ENCODE measurements around the gene L3MBTL4. TPM values are rescaled to one million over a fixed set of nuclear protein-coding genes. Genes with fewer than 3 reads are reported as not detected.
"Not testable (repeated sequence)": the region's sequence is repeated elsewhere in the genome, so short reads cannot be mapped to it uniquely, and the experiment has no call there.

L3MBTL4 gene
- total RNA-seq, 1 donor from 2014 or later, result under 0.01 TPM

- DNase-seq (ENCODE audit: low read depth), result no peak
- H3K27me3 ChIP-seq (ENCODE audit: control insufficient read depth, insufficient read depth, low read length), result no peaks in the 10 kb centered on the region
- no peak for FAIRE-seq
- no peak overlapping the region for H3K4me3 ChIP-seq (ENCODE audit: low read depth, low read length)
- no peak for TF ChIP-seq CTCF (IDR thresholded peaks at IDR 0.05; ENCODE audit: insufficient read depth, low read length, severe bottlenecking)
- H3K36me3 ChIP-seq (ENCODE audit: control insufficient read depth, insufficient read depth, low read length), result no peaks in the 10 kb centered on the region
Observed at GRCh38 chr18:6200204-6200774, 214.4 kb downstream of the L3MBTL4 start.

- no peak for TF ChIP-seq CTCF (IDR thresholded peaks at IDR 0.05; ENCODE audit: insufficient read depth, low read length, severe bottlenecking)
- FAIRE-seq (no peak), DNase-seq (ENCODE audit: low read depth) (no peak)
- no peaks in the 10 kb centered on the region for H3K27me3 ChIP-seq (ENCODE audit: control insufficient read depth, insufficient read depth, low read length)
- H3K36me3 ChIP-seq (ENCODE audit: control insufficient read depth, insufficient read depth, low read length), result no peaks in the 10 kb centered on the region
- H3K4me3 ChIP-seq (ENCODE audit: low read depth, low read length), result no peak overlapping the region
Observed at GRCh38 chr18:6199777-6200176, 214.9 kb downstream of the L3MBTL4 start.

- no peak for TF ChIP-seq CTCF (IDR thresholded peaks at IDR 0.05; ENCODE audit: insufficient read depth, low read length, severe bottlenecking)
- DNase-seq (ENCODE audit: low read depth) (no peak), FAIRE-seq (no peak)
- no peak overlapping the region for H3K4me3 ChIP-seq (ENCODE audit: low read depth, low read length)
- H3K27me3 ChIP-seq (ENCODE audit: control insufficient read depth, insufficient read depth, low read length), result no peaks in the 10 kb centered on the region
- H3K36me3 ChIP-seq (ENCODE audit: control insufficient read depth, insufficient read depth, low read length), result no peaks in the 10 kb centered on the region
Observed at GRCh38 chr18:6198585-6198984, 216.1 kb downstream of the L3MBTL4 start.

DNA sequence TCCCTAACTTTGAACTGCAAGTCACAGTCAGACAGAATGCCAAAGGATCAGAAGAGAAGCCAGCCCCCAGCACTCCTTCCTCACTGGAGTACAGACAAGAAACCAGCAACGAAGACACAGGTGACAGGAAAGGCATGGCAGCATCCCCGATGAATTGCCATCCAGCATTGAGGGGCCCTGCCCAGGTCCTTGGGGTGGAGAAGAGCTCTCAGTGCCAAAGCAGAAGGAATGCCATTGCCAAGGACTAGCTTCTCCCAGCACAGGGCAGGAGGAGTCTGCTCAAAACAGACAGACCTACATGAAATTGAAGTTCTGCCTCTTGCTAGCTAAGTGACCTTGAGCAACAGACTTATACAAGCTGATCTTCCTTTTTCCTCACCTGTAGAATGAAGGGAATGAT lies 220.1 kb downstream of the L3MBTL4 start:
- no peak for FAIRE-seq
- H3K27me3 ChIP-seq (ENCODE audit: control insufficient read depth, insufficient read depth, low read length), result no peaks in the 10 kb centered on the region
- DNase-seq (ENCODE audit: low read depth), result no peak
- no peaks in the 10 kb centered on the region for H3K36me3 ChIP-seq (ENCODE audit: control insufficient read depth, insufficient read depth, low read length)
- TF ChIP-seq CTCF (IDR thresholded peaks at IDR 0.05; ENCODE audit: insufficient read depth, low read length, severe bottlenecking), result no peak
- H3K4me3 ChIP-seq (ENCODE audit: low read depth, low read length), result no peak overlapping the region

- not testable (repeated sequence) for FAIRE-seq; H3K36me3 ChIP-seq (ENCODE audit: control insufficient read depth, insufficient read depth, low read length); H3K4me3 ChIP-seq (ENCODE audit: low read depth, low read length); DNase-seq (ENCODE audit: low read depth); H3K27me3 ChIP-seq (ENCODE audit: control insufficient read depth, insufficient read depth, low read length)
Observed at GRCh38 chr18:6185782-6186181, 228.9 kb downstream of the L3MBTL4 start.

DNA sequence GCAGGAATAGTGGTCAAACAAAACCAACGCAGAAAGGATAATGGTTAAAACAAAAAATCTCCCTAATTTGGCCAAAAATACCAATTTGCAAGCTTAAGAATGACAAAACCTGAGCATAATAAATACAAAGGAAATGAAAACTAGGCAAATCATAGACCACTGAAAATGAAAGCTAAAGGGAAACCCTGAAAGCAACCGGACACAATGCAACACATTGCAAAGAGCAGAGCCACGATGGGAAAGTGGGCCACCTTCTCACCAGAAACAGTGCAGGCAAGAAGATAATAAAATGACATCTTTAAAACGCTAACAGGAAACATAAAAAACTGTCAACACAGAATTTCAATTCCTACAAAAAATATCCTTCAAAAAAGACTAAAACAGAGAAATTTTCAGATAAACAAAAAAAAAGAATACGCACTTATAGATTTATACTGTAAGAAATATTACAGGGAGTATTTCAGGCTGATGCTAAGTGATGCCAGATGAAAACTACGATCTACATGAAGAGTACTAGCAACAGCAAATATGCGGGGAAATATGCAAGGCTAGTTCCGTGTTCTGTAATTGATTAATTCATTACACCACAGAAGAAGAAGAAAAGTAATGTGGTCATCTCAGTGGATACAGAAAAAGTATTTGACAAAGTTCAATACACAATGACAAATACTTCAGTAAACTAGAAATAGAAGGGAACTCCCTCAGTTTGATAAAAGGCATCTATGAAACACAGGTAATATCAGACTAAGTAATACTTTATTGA lies 239.5 kb downstream of the L3MBTL4 start:
- H3K27me3 ChIP-seq (ENCODE audit: control insufficient read depth, insufficient read depth, low read length), result no peaks in the 10 kb centered on the region
- no peak for FAIRE-seq
- H3K4me3 ChIP-seq (ENCODE audit: low read depth, low read length), result no peak overlapping the region
- no peak for TF ChIP-seq CTCF (IDR thresholded peaks at IDR 0.05; ENCODE audit: insufficient read depth, low read length, severe bottlenecking)
- no peak for DNase-seq (ENCODE audit: low read depth)
- no peaks in the 10 kb centered on the region for H3K36me3 ChIP-seq (ENCODE audit: control insufficient read depth, insufficient read depth, low read length)
